Measurements from ENCODE around the gene GBA3.

The GBA3 gene

DNA sequence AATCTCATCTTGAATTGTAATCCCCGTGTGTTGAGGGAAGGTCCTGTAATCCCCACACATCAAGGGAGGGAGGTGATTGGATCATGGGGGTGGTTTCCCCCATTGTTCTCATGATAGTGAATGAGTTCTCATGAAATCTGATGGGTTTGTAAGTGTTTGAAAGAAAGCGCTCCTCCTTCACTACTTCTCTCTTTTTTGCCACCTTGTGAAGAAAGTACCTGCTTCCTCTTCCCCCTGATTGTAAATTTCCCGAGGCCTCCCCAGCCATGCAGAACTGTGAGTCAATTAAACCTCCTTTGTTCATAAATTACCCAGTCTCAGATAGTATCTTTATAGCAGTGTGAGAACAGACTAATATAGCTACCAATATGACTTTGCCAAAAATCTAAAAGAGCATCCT is 41.1 kb downstream of the GBA3 start:
- no peak overlapping the region for H3K4me3 ChIP-seq (ENCODE audit: low read depth, low read length)
- TF ChIP-seq CTCF (conservative IDR thresholded peaks at IDR 0.05; ENCODE audit: low read depth, low read length), result no peak
- no peak for DNase-seq (ENCODE audit: low read depth)

- no peak for TF ChIP-seq CTCF (conservative IDR thresholded peaks at IDR 0.05; ENCODE audit: low read depth, low read length)
- no peak overlapping the region for H3K4me3 ChIP-seq (ENCODE audit: low read depth, low read length)
- no peak for DNase-seq (ENCODE audit: low read depth)
These were observed 44.2 kb downstream of the GBA3 start for GRCh38 chr4:22736912-22737311.

- DNase-seq (ENCODE audit: low read depth), result no peak
- no peak overlapping the region for H3K4me3 ChIP-seq (ENCODE audit: low read depth, low read length)
- no peak for TF ChIP-seq CTCF (conservative IDR thresholded peaks at IDR 0.05; ENCODE audit: low read depth, low read length)
These were observed 47.2 kb downstream of the GBA3 start for GRCh38 chr4:22739968-22740367.

GRCh38 chr4:22741744-22742143 is 49.0 kb downstream of the GBA3 start:
- no peak overlapping the region for H3K4me3 ChIP-seq (ENCODE audit: low read depth, low read length)
- no peak for TF ChIP-seq CTCF (conservative IDR thresholded peaks at IDR 0.05; ENCODE audit: low read depth, low read length)
- no peak for DNase-seq (ENCODE audit: low read depth)

DNA sequence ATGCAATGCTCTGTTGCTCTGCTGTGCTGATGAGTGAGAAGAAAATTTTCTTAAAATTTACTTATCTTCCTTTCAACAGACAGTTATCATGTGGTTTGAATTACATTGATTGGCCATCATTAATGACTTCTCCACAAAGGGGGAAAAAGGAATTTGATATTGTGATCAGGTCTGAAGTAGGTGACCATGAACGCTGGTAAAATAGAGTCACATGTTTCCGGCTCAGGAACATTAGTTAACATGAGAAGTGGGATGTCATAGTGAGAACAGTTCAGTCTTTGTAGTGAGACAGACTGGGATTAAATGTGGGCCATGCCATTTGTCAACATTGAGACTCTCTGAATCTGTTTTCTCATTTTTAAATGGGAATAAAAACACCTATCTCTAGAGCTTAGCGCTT is 50.6 kb downstream of the GBA3 start:
- no peak for TF ChIP-seq CTCF (conservative IDR thresholded peaks at IDR 0.05; ENCODE audit: low read depth, low read length)
- no peak overlapping the region for H3K4me3 ChIP-seq (ENCODE audit: low read depth, low read length)
- no peak for DNase-seq (ENCODE audit: low read depth)

GRCh38 chr4:22744478-22745062 is 51.8 kb downstream of the GBA3 start:
- no peak for TF ChIP-seq CTCF (conservative IDR thresholded peaks at IDR 0.05; ENCODE audit: low read depth, low read length)
- DNase-seq (ENCODE audit: low read depth), result no peak
- no peak overlapping the region for H3K4me3 ChIP-seq (ENCODE audit: low read depth, low read length)

DNA sequence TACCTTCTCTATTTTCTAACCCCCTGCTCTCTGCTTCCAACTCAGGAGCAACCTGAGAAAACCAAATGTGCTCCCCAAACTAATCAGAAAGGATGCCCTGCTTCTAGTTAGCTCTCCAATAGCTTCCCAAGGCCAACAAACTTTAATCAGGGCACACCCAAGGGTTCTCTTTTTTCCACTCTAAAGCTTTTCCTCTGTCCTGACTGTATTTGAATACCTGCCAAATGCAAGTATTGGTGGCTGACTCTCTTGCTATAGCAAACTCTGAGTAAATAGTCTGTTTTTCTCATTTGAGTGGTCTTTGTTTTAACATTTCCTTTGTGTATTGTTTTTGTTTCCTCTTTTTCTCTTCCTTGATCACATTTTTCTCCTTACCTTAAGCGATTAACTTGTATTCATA is 52.5 kb downstream of the GBA3 start:
- DNase-seq (ENCODE audit: low read depth), result no peak

More for the DNA sequence above, 52.5 kb downstream of the GBA3 start:
- no peak overlapping the region for H3K4me3 ChIP-seq (ENCODE audit: low read depth, low read length)
- TF ChIP-seq CTCF (conservative IDR thresholded peaks at IDR 0.05; ENCODE audit: low read depth, low read length), result no peak
